ENCODE results near the gene RIPPLY3.

The RIPPLY3 gene

DNA sequence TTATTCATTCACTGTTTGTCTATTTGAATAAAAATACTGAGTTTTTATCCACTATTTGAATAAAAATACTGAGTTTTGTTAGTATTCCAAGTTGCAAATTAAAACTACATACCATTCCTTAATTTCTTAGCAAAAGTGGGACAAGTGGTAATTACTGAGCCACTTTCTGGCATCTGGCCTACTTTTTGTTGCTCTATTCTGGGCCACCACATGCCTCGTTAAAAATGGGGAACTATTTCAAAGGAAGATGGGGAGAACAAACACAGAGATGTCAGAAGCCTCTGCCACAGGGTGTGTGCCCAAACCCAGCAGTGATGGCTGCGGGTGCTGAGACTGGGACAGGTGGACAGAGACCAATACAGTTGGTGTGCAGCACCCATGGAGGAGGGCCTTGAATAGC, 51.8 kb downstream of the RIPPLY3 start:
- DNase-seq (ENCODE audit: low read depth in 2 of 2, low spot score in 1 of 2) = no peak

DNA sequence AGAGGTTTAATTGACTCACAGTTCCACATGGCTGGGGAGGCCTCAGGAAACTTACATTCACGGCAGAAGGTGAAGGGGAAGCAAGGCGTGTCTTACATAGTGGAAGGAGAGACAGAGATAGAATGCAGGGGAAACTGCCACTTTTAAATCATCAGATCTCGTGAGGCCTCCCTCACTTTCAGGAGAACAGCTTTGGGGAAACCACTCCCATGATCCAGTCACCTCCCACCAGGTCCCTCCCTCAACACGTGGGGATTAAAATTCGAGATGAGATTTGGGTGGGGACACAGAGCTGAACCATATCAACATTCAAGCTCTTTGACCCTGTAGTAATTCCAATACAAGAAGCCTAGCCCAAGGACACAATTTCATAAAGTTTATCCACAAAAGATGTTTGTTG, 52.7 kb downstream of the RIPPLY3 start:
- DNase-seq (ENCODE audit: low read depth in 2 of 2, low spot score in 1 of 2) = no peak

DNA sequence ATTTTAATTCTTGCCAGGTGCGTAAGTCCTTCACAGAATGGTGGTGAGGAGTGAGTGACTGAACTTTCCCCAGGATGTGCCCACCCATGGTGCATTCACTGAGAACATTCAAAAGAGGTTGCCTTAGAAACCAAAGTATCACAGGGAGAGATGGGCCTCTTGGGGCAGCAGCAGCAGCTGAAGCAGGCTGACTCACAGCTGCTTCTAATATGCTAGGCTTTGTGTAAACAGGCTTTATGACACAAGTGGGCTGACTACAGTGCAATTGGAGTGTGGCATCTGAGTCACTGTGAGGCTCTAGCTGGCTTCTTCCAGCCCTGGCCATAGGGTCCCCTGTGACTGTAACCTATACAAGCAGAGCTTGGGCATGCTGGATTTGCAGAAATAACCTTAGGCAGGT, 53.8 kb downstream of the RIPPLY3 start:
- no peak for DNase-seq (ENCODE audit: low read depth in 2 of 2, low spot score in 1 of 2)

DNA sequence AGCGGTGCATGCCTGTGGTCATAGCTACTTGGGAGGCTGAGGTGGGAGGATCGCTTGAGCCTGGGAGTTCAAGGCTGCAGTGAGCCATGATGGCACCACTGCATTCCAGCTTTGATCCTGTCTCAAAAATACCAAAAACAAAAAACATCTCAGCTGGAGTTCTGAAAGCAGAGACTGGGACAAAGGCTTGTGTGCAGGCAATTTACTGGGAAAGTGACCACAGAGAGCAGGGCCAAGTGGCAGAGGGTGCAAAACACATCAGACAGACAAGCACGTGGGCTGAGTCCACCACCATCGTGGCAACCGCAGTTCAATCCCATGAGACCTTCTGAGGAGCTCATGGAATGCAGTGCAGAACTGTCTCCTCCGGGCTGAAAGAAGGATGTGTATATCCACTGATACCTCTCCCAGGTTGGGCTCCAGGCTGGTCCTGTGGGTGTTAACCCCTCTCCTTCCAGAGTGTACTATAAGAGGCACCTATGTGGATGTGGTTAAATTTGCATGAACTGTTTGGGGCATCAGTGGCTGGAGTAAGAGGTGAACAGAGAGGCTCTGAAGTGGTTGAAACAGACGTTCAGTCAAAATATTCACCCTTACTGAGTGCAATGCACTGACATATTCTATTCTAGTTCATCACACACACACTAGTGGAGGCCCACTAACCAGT, 55.6 kb downstream of the RIPPLY3 start:
- DNase-seq (ENCODE audit: low read depth in 2 of 2, low spot score in 1 of 2) = no peak

DNA sequence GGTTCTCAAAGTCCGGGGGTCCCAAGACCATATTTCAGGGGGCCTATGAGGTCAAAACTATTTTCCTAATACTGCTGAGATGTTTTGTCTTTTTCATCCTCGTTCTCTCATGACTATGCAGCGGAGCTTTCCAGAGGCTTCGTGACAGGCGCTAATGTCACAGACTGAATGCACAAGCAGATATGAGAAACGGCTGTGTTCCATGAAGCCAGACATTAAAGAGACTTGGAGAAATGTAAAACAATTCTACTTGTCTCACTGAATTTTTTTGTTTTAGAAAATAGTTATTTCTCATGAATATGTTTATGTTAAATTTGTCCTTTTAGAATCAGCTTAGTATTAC, 56.1 kb downstream of the RIPPLY3 start:
- no peak for DNase-seq (ENCODE audit: low read depth in 2 of 2, low spot score in 1 of 2)

DNA sequence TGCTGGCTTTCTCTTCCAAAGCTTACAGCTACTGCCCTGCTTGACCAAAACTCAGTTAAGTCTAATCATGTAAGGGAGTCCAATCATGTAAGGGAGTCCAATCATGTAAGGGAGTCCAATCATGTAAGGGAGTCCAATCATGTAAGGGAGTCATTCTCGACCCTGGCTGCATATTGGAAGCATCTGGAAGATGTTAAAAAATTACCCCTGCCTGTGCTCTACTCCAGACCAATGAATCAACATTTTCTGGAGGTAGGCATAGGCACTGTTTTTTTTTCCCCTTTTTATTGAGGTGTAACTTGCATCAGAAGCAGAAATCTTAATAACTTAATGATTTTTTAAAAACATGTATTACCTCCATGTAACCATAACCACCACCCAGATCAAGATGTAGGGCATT, 56.9 kb downstream of the RIPPLY3 start:
- DNase-seq (ENCODE audit: low read depth in 2 of 2, low spot score in 1 of 2) = no peak

DNA sequence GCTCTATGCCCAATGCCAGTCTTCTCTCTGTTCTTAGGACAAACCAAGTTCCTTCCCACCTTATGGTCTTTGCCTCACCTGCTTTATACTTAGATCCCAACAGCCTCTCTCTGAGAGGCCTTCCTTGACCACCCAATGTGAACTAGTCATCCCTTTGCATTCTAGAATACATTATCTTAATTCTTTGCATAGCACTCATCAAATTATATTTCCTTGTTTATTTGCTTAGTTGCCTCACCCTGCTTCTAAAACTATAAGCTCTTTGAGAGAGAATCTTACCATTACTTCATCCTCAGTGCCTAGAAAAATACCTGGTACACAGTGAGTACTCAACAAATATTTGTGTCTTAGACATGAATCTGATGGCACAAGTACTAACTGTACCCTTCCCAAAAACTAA, 58.3 kb downstream of the RIPPLY3 start:
- no peak for DNase-seq (ENCODE audit: low read depth in 2 of 2, low spot score in 1 of 2)

DNA sequence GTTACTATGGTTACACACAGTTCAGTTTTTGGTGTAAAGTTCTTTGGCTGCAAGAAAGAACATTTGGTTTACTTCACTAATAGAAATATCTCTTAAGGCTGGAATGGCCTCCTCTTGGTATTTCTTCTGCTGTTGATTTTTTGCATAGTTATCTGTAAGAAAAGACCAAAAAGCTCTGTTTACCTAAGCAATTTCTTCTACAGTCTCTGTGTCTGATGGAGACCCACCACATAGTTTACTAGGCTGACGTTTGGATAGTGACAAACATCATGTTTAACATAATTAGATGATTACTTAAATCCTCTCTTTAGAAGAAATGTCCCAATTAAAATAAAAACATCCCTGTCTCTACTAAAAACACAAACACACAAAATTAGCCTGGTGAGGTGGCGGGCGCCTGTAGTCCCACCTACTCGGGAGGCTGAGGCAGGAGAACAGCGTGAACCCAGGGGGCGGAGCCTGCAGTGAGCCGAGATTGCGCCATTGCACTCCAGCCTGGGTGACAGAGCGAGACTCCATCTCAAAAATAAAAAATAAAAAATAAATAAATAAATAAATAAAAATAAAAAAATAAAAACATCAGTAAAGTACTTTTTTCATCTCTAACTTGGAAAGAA, 59.2 kb downstream of the RIPPLY3 start:
- DNase-seq (ENCODE audit: low read depth in 2 of 2, low spot score in 1 of 2) = no peak

Measured in stimulated activated CD8-positive, alpha-beta memory T cell treated with anti-CD3 and anti-CD28 coated beads, Interleukin-4, amount 100 ng/mL, for 4 hours (primary cell).